LHCN-M2 (cell line): Measurements from ENCODE around the gene KCNK1. TPM values are rescaled to one million over a fixed set of nuclear protein-coding genes. Genes with fewer than 3 reads are reported as not detected.

ENCODE experiments used
- DNase-seq: peaks from one replicate; pipeline ENCODE4 v3.0.0-alpha.2; 2012; ENCODE audit warnings: low read depth
- polyA plus RNA-seq: library from polyadenylated mRNA; unstranded; fragments of >200 nt; gene quantifications from one replicate; pipeline ENCODE4 v1.2.1, GENCODE V29; 2012; ENCODE audit warnings: missing spikeins
- total RNA-seq: library from RNA; depleted of rRNA; stranded (reverse); fragments of >200 nt; gene quantifications from 2 replicates; pipeline ENCODE4 v1.2.3, GENCODE V29; 2014; rRNA removed

KCNK1 gene
- total RNA-seq, result not detected in 2 replicates
- not detected for polyA plus RNA-seq

- DNase-seq, result no peak
Observed at GRCh38 chr1:233613252-233614172, at the start of gene KCNK1. KCNK1 (plus strand) TSS chr1:233614106; CDS start chr1:233614172, 66 bp downstream.

GRCh38 chr1:233565313-233565712 lies 48.6 kb upstream of the KCNK1 start:
- DNase-seq, result no peak

- DNase-seq, result no peak
Observed at GRCh38 chr1:233566886-233567285, 47.0 kb upstream of the KCNK1 start.

GRCh38 chr1:233569636-233570035 lies 44.3 kb upstream of the KCNK1 start:
- no peak for DNase-seq

- DNase-seq, result no peak
Observed at GRCh38 chr1:233570216-233570615, 43.7 kb upstream of the KCNK1 start.

GRCh38 chr1:233570706-233571105 lies 43.2 kb upstream of the KCNK1 start:
- DNase-seq, result no peak

- DNase-seq, result no peak
Observed at GRCh38 chr1:233572896-233573295, 41.0 kb upstream of the KCNK1 start.

- DNase-seq, result no peak
Observed at GRCh38 chr1:233575450-233575849, 38.5 kb upstream of the KCNK1 start.

GRCh38 chr1:233582439-233582838 lies 31.5 kb upstream of the KCNK1 start:
- DNase-seq, result no peak

GRCh38 chr1:233584376-233584775 lies 29.5 kb upstream of the KCNK1 start:
- DNase-seq, result no peak

- DNase-seq, result no peak
Observed at GRCh38 chr1:233584931-233585330, 29.0 kb upstream of the KCNK1 start.

GRCh38 chr1:233586301-233586700 lies 27.6 kb upstream of the KCNK1 start:
- DNase-seq, result no peak

- no peak for DNase-seq
Observed at GRCh38 chr1:233587196-233587595, 26.7 kb upstream of the KCNK1 start.

GRCh38 chr1:233587958-233588799 lies 25.7 kb upstream of the KCNK1 start:
- DNase-seq, result no peak

GRCh38 chr1:233597489-233597901 lies 16.4 kb upstream of the KCNK1 start:
- no peak for DNase-seq

GRCh38 chr1:233598891-233599541 lies 14.9 kb upstream of the KCNK1 start:
- DNase-seq, result no peak

- DNase-seq, result no peak
Observed at GRCh38 chr1:233599542-233600073, 14.3 kb upstream of the KCNK1 start.

GRCh38 chr1:233600488-233600887 lies 13.4 kb upstream of the KCNK1 start:
- DNase-seq, result no peak

- no peak for DNase-seq
Observed at GRCh38 chr1:233603478-233603877, 10.4 kb upstream of the KCNK1 start.

- no peak for DNase-seq
Observed at GRCh38 chr1:233605205-233605604, 8.7 kb upstream of the KCNK1 start.

GRCh38 chr1:233606813-233607212 lies 7.1 kb upstream of the KCNK1 start:
- no peak for DNase-seq
